OCI-LY7 (cell line): ENCODE data around the gene KNL1. TPM values are rescaled to one million over a fixed set of nuclear protein-coding genes. Genes with fewer than 3 reads are reported as not detected.

ENCODE experiments used
- BruUV-seq: library from RNA; stranded (reverse); fragments of 400-500 nt; replicated peaks from 2 replicates; lab custom pipeline; 2021; lab: Mats Ljungman, UMichigan
- CTCF ChIA-PET: fragments of 300-600 bp; sonication (Branson Sonifier 250); formaldehyde crosslinking; loops from one replicate; lab custom pipeline; 2022; ENCODE audit warnings: antibody characterized with exemption; ENCODE audit not compliant: unreplicated experiment; lab: Charles Lee
- POLR2A ChIA-PET: fragments of 300-600 bp; sonication (Branson Sonifier 250); formaldehyde crosslinking; loops from one replicate; lab custom pipeline; 2022; ENCODE audit warnings: antibody characterized with exemption; lab: Charles Lee
- DNase-seq: peaks from one replicate; pipeline ENCODE4 v3.0.0-alpha.2; 2015; ENCODE audit warnings: low spot score
- H2AFZ ChIP-seq: fragments of 200-600 bp; sonication (generic), shearing (Covaris generic); 2 replicates; pipeline ENCODE4 v1.6.1; 2014; ENCODE audit warnings: mild to moderate bottlenecking, antibody characterized with exemption, low read length, moderate library complexity
- H3K27ac ChIP-seq: fragments of 200-600 bp; sonication (generic); 2 replicates; pipeline ENCODE4 v1.5.1; 2014; ENCODE audit warnings: mixed run types, low read depth, mild to moderate bottlenecking, moderate library complexity, low read length, inconsistent platforms; ENCODE audit not compliant: poor library complexity, severe bottlenecking
- H3K36me3 ChIP-seq: fragments of 200-600 bp; sonication (generic); 2 replicates; pipeline ENCODE4 v1.6.1; 2014; ENCODE audit warnings: mild to moderate bottlenecking, antibody characterized with exemption, low read length, moderate library complexity, mixed read lengths; ENCODE audit not compliant: insufficient read depth
- H3K4me1 ChIP-seq: fragments of 200-600 bp; sonication (generic); 2 replicates; pipeline ENCODE4 v1.5.1; 2014; ENCODE audit warnings: mild to moderate bottlenecking, low read length; ENCODE audit not compliant: insufficient read depth, poor library complexity, severe bottlenecking
- H3K4me2 ChIP-seq: fragments of 200-600 bp; sonication (generic); 2 replicates; pipeline ENCODE4 v1.6.1; 2014; ENCODE audit warnings: mild to moderate bottlenecking, low read length
- H3K4me3 ChIP-seq: fragments of 200-600 bp; sonication (generic); 2 replicates; pipeline ENCODE4 v1.5.1; 2014; ENCODE audit warnings: mild to moderate bottlenecking, low read depth, low read length; ENCODE audit not compliant: poor library complexity, severe bottlenecking
- H3K79me2 ChIP-seq: fragments of 200-600 bp; sonication (generic); 2 replicates; pipeline ENCODE4 v1.6.1; 2016; ENCODE audit warnings: low read depth, mild to moderate bottlenecking, low read length, moderate library complexity, mixed read lengths; ENCODE audit not compliant: insufficient read depth
- H3K9me2 ChIP-seq: fragments of 200-600 bp; sonication (generic); 2 replicates; pipeline ENCODE4 v1.6.1; 2016; ENCODE audit warnings: mild to moderate bottlenecking, low read length, mixed read lengths; ENCODE audit not compliant: insufficient read depth
- H3K9me3 ChIP-seq: fragments of 200-600 bp; sonication (generic); 2 replicates; pipeline ENCODE4 v1.6.1; 2014; ENCODE audit warnings: mild to moderate bottlenecking, mixed run types, low read length, mixed read lengths
- H4K20me1 ChIP-seq: fragments of 200-600 bp; sonication (generic); 2 replicates; pipeline ENCODE4 v1.6.1; 2014; ENCODE audit warnings: mild to moderate bottlenecking, antibody characterized with exemption, low read length, moderate library complexity, mixed read lengths; ENCODE audit not compliant: insufficient read depth
- EZH2phosphoT487 ChIP-seq: fragments of 200-600 bp; sonication (generic); IDR thresholded peaks from 2 replicates; pipeline ENCODE4 v1.6.1; 2018; ENCODE audit warnings: low read depth, borderline replicate concordance, mild to moderate bottlenecking, mixed run types, antibody characterized with exemption, low read length, moderate library complexity, mixed read lengths
- intact Hi-C: fragments of 100-400 bp; cut with micrococcal nuclease; formaldehyde crosslinking; loops from one replicate; pipeline ENCODE4 v1.10.0; 2022; ENCODE audit not compliant: unreplicated experiment
- total RNA-seq, 2 experiments: library from RNA; depleted of rRNA in 1 of 2; stranded (reverse); fragments of >200 nt in 1 of 2; shearing (Covaris generic) in 1 of 2; gene quantifications; 2 replicates each; pipeline ENCODE4 v1.2.3, GENCODE V29; 2014 to 2022
- TF ChIP-seq, protein P1 (sequence below): fragments of 200-600 bp; sonication (generic); conservative IDR thresholded peaks from 2 replicates; pipeline ENCODE4 v1.5.1; 2014; ENCODE audit warnings: mild to moderate bottlenecking, antibody characterized with exemption, low read length, moderate library complexity, mixed read lengths

The KNL1 gene
- total RNA-seq, 2 experiments from 2014 or later = 51.3 to 58.7 TPM

- Histone ChIP-seq H3K36me3 (peaks cover 80% of the 10 kb centered on the region), H3K4me3 (no peak overlapping the region), H3K79me2 (no peaks in the 10 kb centered on the region), H3K27ac (no peak overlapping the region), H4K20me1 (no peaks in the 10 kb centered on the region), H3K4me2 (no peak overlapping the region), H3K4me1 (no peaks in the 10 kb centered on the region), H3K9me3 (no peaks in the 10 kb centered on the region), H2AFZ (no peak overlapping the region), H3K9me2 (no peaks in the 10 kb centered on the region)
- DNase-seq = no peak
- TF ChIP-seq, protein P1, sequence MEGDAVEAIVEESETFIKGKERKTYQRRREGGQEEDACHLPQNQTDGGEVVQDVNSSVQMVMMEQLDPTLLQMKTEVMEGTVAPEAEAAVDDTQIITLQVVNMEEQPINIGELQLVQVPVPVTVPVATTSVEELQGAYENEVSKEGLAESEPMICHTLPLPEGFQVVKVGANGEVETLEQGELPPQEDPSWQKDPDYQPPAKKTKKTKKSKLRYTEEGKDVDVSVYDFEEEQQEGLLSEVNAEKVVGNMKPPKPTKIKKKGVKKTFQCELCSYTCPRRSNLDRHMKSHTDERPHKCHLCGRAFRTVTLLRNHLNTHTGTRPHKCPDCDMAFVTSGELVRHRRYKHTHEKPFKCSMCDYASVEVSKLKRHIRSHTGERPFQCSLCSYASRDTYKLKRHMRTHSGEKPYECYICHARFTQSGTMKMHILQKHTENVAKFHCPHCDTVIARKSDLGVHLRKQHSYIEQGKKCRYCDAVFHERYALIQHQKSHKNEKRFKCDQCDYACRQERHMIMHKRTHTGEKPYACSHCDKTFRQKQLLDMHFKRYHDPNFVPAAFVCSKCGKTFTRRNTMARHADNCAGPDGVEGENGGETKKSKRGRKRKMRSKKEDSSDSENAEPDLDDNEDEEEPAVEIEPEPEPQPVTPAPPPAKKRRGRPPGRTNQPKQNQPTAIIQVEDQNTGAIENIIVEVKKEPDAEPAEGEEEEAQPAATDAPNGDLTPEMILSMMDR = no peak
- no peak for TF ChIP-seq EZH2phosphoT487
- intact Hi-C loops = no loop called here
- BruUV-seq = no TSS peak
- POLR2A ChIA-PET = interaction anchor here (0.6 to 1.3 kb wide), 3 partner anchors 12 to 29 kb away, joined by 3 to 6 read pairs (median 5); no protein-coding TSS in a partner anchor
- CTCF ChIA-PET = no interaction called here
These were observed 24.0 kb downstream of the KNL1 start for GRCh38 chr15:40618023-40618422.

DNA sequence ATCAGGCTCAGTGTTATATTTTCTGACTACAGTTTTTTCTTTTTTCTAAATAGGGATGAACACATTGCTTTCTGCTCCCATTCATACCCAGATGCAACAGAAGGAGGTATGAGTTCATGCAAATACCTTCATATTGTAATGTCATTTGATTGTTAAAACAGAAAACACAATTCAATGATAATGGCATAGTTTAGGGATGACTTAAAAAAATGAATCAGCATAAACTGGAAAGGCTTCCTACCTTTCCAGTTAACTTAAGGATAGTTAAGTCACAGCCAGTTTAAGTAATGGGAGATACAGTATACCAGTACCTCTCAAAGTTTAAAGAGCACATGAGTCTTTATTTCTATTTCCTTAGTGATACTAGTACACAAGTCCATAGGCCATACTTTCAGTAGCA lies 24.9 kb downstream of the KNL1 start:
- no peak overlapping the region for H3K27ac ChIP-seq
- no peaks in the 10 kb centered on the region for H3K79me2 ChIP-seq
- no peak for DNase-seq
- no TSS peak for BruUV-seq
- H4K20me1 ChIP-seq = no peaks in the 10 kb centered on the region
- ChIA-PET CTCF (no interaction called here), POLR2A (no interaction called here)
- intact Hi-C loops = no loop called here
- H3K9me3 ChIP-seq = no peaks in the 10 kb centered on the region
- H3K4me2 ChIP-seq = no peak overlapping the region
- H3K9me2 ChIP-seq = no peaks in the 10 kb centered on the region
- no peaks in the 10 kb centered on the region for H3K4me1 ChIP-seq
- H3K36me3 ChIP-seq = peaks cover 83% of the 10 kb centered on the region
- no peak overlapping the region for H3K4me3 ChIP-seq
- TF ChIP-seq EZH2phosphoT487 = no peak
- TF ChIP-seq, protein P1 = no peak
- no peak overlapping the region for H2AFZ ChIP-seq

DNA sequence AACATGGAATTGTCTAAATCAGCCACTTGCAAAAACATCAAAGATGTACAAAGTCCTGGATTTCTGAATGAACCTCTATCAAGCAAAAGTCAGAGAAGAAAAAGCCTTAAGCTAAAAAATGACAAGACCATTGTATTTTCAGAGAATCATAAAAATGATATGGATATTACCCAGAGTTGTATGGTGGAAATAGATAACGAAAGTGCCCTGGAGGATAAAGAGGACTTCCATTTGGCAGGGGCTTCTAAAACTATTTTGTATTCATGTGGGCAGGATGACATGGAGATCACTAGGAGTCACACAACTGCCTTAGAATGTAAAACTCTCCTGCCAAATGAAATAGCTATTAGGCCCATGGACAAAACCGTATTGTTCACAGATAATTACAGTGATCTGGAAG lies 29.3 kb downstream of the KNL1 start:
- H3K4me2 ChIP-seq = no peak overlapping the region
- H3K9me3 ChIP-seq = no peaks in the 10 kb centered on the region
- H3K4me3 ChIP-seq = no peak overlapping the region
- no peaks in the 10 kb centered on the region for H3K4me1 ChIP-seq
- no TSS peak for BruUV-seq
- intact Hi-C loops = no loop called here
- peaks cover 79% of the 10 kb centered on the region for H3K36me3 ChIP-seq
- no peak for DNase-seq
- POLR2A ChIA-PET = interaction anchor here (1.1 kb wide), 1 partner anchor 54 kb away, joined by 3 read pairs; the partner anchor contains the start of gene RPUSD2
- no peaks in the 10 kb centered on the region for H3K79me2 ChIP-seq
- H2AFZ ChIP-seq = no peak overlapping the region
- TF ChIP-seq, protein P1 = no peak
- no peak for TF ChIP-seq EZH2phosphoT487
- no peaks in the 10 kb centered on the region for H3K9me2 ChIP-seq
- no peaks in the 10 kb centered on the region for H4K20me1 ChIP-seq
- H3K27ac ChIP-seq = no peak overlapping the region
- CTCF ChIA-PET = no interaction called here
